ENCODE measurements around the gene CALCOCO1. TPM values are rescaled to one million over a fixed set of nuclear protein-coding genes. Genes with fewer than 3 reads are reported as not detected.
"Not testable (repeated sequence)": the region's sequence is repeated elsewhere in the genome, so short reads cannot be mapped to it uniquely, and the experiment has no call there.

CALCOCO1 gene
- total RNA-seq, 2 donors from 2014 or later, result 272 to 336 TPM

- no peak overlapping the region for H3K27ac ChIP-seq
- H3K36me3 ChIP-seq, result no peaks in the 10 kb centered on the region
- no peaks in the 10 kb centered on the region for H3K27me3 ChIP-seq (replicated peaks; ENCODE audit: insufficient read depth)
- H3K9me3 ChIP-seq, result no peaks in the 10 kb centered on the region
- H3K4me1 ChIP-seq (ENCODE audit: control insufficient read depth in 1 of 2, low read depth in 2 of 2), result no peaks in the 10 kb centered on the region
- ATAC-seq (ENCODE audit: insufficient number of reproducible peaks, low FRiP score, low read depth) (no peak), DNase-seq (ENCODE audit: low spot score) (no peak)
- TF ChIP-seq, protein P1, sequence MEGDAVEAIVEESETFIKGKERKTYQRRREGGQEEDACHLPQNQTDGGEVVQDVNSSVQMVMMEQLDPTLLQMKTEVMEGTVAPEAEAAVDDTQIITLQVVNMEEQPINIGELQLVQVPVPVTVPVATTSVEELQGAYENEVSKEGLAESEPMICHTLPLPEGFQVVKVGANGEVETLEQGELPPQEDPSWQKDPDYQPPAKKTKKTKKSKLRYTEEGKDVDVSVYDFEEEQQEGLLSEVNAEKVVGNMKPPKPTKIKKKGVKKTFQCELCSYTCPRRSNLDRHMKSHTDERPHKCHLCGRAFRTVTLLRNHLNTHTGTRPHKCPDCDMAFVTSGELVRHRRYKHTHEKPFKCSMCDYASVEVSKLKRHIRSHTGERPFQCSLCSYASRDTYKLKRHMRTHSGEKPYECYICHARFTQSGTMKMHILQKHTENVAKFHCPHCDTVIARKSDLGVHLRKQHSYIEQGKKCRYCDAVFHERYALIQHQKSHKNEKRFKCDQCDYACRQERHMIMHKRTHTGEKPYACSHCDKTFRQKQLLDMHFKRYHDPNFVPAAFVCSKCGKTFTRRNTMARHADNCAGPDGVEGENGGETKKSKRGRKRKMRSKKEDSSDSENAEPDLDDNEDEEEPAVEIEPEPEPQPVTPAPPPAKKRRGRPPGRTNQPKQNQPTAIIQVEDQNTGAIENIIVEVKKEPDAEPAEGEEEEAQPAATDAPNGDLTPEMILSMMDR (IDR thresholded peaks at IDR 0.05), result no peak
- no peak overlapping the region for H3K4me3 ChIP-seq
Observed at GRCh38 chr12:53766881-53767280, 39.6 kb upstream of the CALCOCO1 start.

DNA sequence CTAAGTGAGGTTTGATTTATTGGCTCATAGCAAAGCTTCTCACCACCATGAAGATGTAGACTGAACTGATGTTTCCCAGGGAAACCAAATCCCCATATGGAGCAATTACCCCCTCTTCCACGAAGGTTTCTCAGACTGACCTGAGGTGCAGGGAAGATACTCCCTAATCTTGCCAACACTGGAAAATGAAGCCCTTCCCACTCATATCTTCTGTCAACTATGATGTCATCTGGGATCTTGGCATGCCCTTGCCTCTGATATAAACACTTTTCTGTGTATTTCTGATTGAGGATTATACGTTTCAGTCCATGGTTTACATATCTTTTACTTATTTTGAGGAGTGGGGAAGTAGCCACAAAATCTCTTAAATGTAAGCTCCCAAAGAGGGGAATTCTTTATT lies 38.6 kb upstream of the CALCOCO1 start:
- TF ChIP-seq, protein P1 (IDR thresholded peaks at IDR 0.05), result no peak
- H3K4me1 ChIP-seq (ENCODE audit: control insufficient read depth in 1 of 2, low read depth in 2 of 2), result no peaks in the 10 kb centered on the region
- H3K4me3 ChIP-seq, result no peak overlapping the region
- ATAC-seq (ENCODE audit: insufficient number of reproducible peaks, low FRiP score, low read depth), result no peak
- H3K9me3 ChIP-seq, result no peaks in the 10 kb centered on the region
- no peak for DNase-seq (ENCODE audit: low spot score)
- H3K27me3 ChIP-seq (replicated peaks; ENCODE audit: insufficient read depth), result no peaks in the 10 kb centered on the region
- H3K36me3 ChIP-seq, result no peaks in the 10 kb centered on the region
- H3K27ac ChIP-seq, result no peak overlapping the region

GRCh38 chr12:53764615-53765014 lies 37.4 kb upstream of the CALCOCO1 start:
- H3K27ac ChIP-seq, result no peak overlapping the region
- DNase-seq (ENCODE audit: low spot score), result no peak
- no peak for ATAC-seq (ENCODE audit: insufficient number of reproducible peaks, low FRiP score, low read depth)
- H3K27me3 ChIP-seq (replicated peaks; ENCODE audit: insufficient read depth), result no peaks in the 10 kb centered on the region
- no peaks in the 10 kb centered on the region for H3K36me3 ChIP-seq
- TF ChIP-seq, protein P1 (IDR thresholded peaks at IDR 0.05), result no peak
- H3K4me3 ChIP-seq, result no peak overlapping the region
- H3K4me1 ChIP-seq (ENCODE audit: control insufficient read depth in 1 of 2, low read depth in 2 of 2), result no peaks in the 10 kb centered on the region
- H3K9me3 ChIP-seq, result no peaks in the 10 kb centered on the region

DNA sequence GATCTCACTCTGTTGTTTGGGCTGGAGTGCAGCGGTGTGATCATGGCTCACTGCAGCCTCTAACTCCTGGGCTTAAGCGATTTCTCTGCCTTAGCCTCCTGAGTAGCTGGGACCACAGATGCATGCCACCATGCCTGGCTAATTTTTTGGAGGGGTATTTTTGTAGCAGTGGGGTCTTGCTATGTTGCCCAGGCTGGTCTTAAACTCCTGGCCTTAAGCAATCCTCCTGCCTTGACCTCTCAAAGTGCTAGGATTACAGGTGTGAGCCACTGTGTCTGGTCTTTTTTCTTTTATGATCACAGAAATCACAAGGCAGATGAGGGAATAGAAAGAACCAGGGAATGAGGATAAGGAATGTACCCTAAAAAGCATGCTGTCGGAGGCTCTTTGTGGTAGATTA lies 35.5 kb upstream of the CALCOCO1 start:
- not testable (repeated sequence) for H3K9me3 ChIP-seq; H3K36me3 ChIP-seq; H3K4me1 ChIP-seq (ENCODE audit: control insufficient read depth in 1 of 2, low read depth in 2 of 2); H3K27me3 ChIP-seq (replicated peaks; ENCODE audit: insufficient read depth); DNase-seq (ENCODE audit: low spot score); ATAC-seq (ENCODE audit: insufficient number of reproducible peaks, low FRiP score, low read depth); H3K4me3 ChIP-seq; H3K27ac ChIP-seq

DNA sequence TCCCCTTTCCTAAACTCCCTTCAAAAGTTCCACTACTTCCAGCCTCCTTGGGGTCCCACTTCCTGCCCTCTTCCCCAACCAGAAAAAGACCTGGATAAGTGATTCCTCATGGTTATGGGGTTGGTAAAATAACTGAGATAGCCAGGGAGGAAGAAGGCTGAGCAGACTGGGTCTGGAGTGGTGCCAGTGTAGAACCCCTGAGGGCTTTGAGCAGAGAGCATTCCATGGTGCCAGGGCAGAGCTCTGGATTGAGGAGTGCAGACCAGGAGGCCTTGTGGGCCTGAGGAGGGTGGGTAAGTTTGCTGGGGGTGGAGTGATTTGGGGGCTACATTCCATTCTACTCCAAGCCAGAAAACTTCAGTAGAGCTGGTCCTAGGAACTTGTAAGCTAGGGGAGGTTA lies 34.1 kb upstream of the CALCOCO1 start:
- Histone ChIP-seq H3K4me3 (no peak overlapping the region), H3K4me1 (ENCODE audit: control insufficient read depth in 1 of 2, low read depth in 2 of 2) (no peaks in the 10 kb centered on the region), H3K27ac (no peak overlapping the region), H3K27me3 (replicated peaks; ENCODE audit: insufficient read depth) (no peaks in the 10 kb centered on the region), H3K36me3 (no peaks in the 10 kb centered on the region), H3K9me3 (no peaks in the 10 kb centered on the region)
- DNase-seq (ENCODE audit: low spot score), result no peak
- TF ChIP-seq, protein P1 (IDR thresholded peaks at IDR 0.05), result no peak
- ATAC-seq (ENCODE audit: insufficient number of reproducible peaks, low FRiP score, low read depth), result no peak

DNA sequence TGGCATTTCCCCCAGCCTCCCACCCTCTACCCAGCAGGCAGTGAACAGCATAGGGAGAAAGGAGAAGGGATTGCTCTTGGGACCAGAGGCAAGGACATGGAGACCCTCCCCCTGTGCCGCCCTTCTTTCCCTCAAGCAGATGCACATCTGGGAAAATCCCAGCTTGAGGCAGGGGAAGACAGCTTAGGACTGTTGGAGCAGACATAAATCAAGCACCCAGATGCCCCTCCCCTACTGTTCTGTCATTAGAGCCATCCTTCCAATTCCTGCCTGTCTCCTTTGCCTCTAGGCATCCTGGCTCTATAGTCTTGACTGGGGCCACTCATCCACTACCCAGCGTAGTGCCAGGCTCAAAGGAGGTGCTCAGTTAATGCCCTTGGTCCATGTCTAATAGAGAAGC lies 32.0 kb upstream of the CALCOCO1 start:
- Histone ChIP-seq H3K27ac (no peak overlapping the region), H3K4me1 (ENCODE audit: control insufficient read depth in 1 of 2, low read depth in 2 of 2) (no peaks in the 10 kb centered on the region), H3K36me3 (no peaks in the 10 kb centered on the region), H3K4me3 (no peak overlapping the region), H3K27me3 (replicated peaks; ENCODE audit: insufficient read depth) (no peaks in the 10 kb centered on the region), H3K9me3 (no peaks in the 10 kb centered on the region)
- ATAC-seq (ENCODE audit: insufficient number of reproducible peaks, low FRiP score, low read depth) (no peak), DNase-seq (ENCODE audit: low spot score) (no peak)
- TF ChIP-seq, protein P1 (IDR thresholded peaks at IDR 0.05), result no peak

Measured in thoracic aorta (tissue), 2 donors.